Neural progenitor cell (in vitro differentiated cells): ENCODE measurements around the gene OR2Y1. TPM values are rescaled to one million over a fixed set of nuclear protein-coding genes. Genes with fewer than 3 reads are reported as not detected.
A peak's percentile ranks its signal among the peaks of the same experiment; 100 is the strongest.

Source experiments
- DNase-seq: peaks from one replicate; pipeline ENCODE4 v3.0.0-alpha.2; 2016; ENCODE audit warnings: low spot score
- H2AFZ ChIP-seq: fragments of 200-600 bp; sonication (generic); replicated peaks from 2 replicates; pipeline ENCODE4 v1.6.1; 2016; ENCODE audit warnings: antibody characterized with exemption
- H3F3A ChIP-seq: fragments of 200-600 bp; sonication (generic); 2 replicates; pipeline ENCODE4 v1.6.1; 2016; ENCODE audit warnings: antibody characterized with exemption, low read depth
- H3K27ac ChIP-seq: fragments of 200-600 bp; sonication (generic); 2 replicates; pipeline ENCODE4 v1.5.1; 2016; ENCODE audit warnings: mild to moderate bottlenecking
- H3K27me3 ChIP-seq: fragments of 200-600 bp; sonication (generic); 2 replicates; pipeline ENCODE4 v1.6.1; 2016; ENCODE audit warnings: mild to moderate bottlenecking, moderate library complexity
- H3K36me3 ChIP-seq: fragments of 200-600 bp; sonication (generic); 2 replicates; pipeline ENCODE4 v1.5.1; 2016
- H3K4me1 ChIP-seq: fragments of 200-600 bp; sonication (generic); 2 replicates; pipeline ENCODE4 v1.6.1; 2016; ENCODE audit warnings: mixed run types
- H3K4me2 ChIP-seq: fragments of 200-600 bp; sonication (generic); 2 replicates; pipeline ENCODE4 v1.6.1; 2016
- H3K4me3 ChIP-seq: fragments of 200-600 bp; sonication (generic); 2 replicates; pipeline ENCODE4 v1.5.1; 2016
- H3K79me2 ChIP-seq: fragments of 200-600 bp; sonication (generic); 2 replicates; pipeline ENCODE4 v1.6.1; 2016; ENCODE audit warnings: low read depth
- H3K9ac ChIP-seq: fragments of 200-600 bp; sonication (generic); 2 replicates; pipeline ENCODE4 v1.6.1; 2016
- H3K9me3 ChIP-seq: fragments of 200-600 bp; sonication (generic); 2 replicates; pipeline ENCODE4 v1.5.1; 2016; ENCODE audit warnings: low read depth
- H4K20me1 ChIP-seq: fragments of 200-600 bp; sonication (generic); 2 replicates; pipeline ENCODE4 v1.6.1; 2016; ENCODE audit warnings: low read depth
- H3K27ac Mint-ChIP-seq: 3 replicates; pipeline ENCODE4 v1.8.0; 2021; ENCODE audit warnings: mixed read lengths
- H3K27me3 Mint-ChIP-seq: 2 replicates; pipeline ENCODE4 v1.8.0; 2022; ENCODE audit warnings: low read depth, mild to moderate bottlenecking, inconsistent platforms, moderate library complexity, mixed read lengths; ENCODE audit not compliant: insufficient read depth
- H3K36me3 Mint-ChIP-seq: 3 replicates; pipeline ENCODE4 v1.8.0; 2021; ENCODE audit warnings: mixed read lengths
- H3K4me1 Mint-ChIP-seq: 3 replicates; pipeline ENCODE4 v1.8.0; 2021; ENCODE audit warnings: mixed read lengths
- H3K4me3 Mint-ChIP-seq: 3 replicates; pipeline ENCODE4 v1.8.0; 2021; ENCODE audit warnings: mild to moderate bottlenecking, moderate library complexity, mixed read lengths
- H3K9me3 Mint-ChIP-seq: 3 replicates; pipeline ENCODE4 v1.8.0; 2020; ENCODE audit warnings: mixed read lengths
- CTCF ChIP-seq: fragments of 200-600 bp; sonication (generic); IDR thresholded peaks from 2 replicates; pipeline ENCODE4 v1.5.1; 2017; ENCODE audit warnings: antibody characterized with exemption, mild to moderate bottlenecking
- EZH2 ChIP-seq: fragments of 200-600 bp; sonication (generic); IDR thresholded peaks from 2 replicates; pipeline ENCODE4 v1.6.1; 2017; ENCODE audit warnings: antibody characterized with exemption, mild to moderate bottlenecking, moderate library complexity
- EZH2phosphoT487 ChIP-seq: fragments of 200-600 bp; sonication (generic); IDR thresholded peaks from 2 replicates; pipeline ENCODE4 v1.6.1; 2017; ENCODE audit warnings: antibody characterized with exemption
- total RNA-seq: library from RNA; depleted of rRNA; stranded (reverse); fragments of >200 nt; gene quantifications from 2 replicates; pipeline ENCODE4 v1.2.3, GENCODE V29; 2015; ENCODE audit warnings: low replicate concordance

OR2Y1 gene
- total RNA-seq, 1 donor from 2014 or later = not detected

DNA sequence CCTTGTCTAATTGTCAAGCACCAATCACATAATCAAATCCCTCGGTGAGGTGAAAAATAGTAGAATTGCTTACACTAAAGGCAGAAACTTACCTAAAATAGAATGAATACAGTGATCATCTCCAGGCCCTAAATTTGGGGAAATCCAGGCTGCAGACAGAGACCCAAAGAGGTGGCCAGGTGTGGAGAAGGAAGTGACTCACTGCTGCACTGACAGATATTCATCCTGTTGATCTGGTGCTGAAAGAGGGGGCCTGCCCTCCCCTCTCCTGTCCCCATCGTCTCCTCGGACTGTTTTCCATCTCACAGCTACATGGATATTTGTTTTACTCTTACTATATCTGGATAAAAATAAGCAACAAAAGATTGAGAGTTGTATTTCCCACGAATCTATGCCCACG, 15.9 kb downstream of the OR2Y1 start:
- H3K4me2 ChIP-seq = no peak overlapping the region
- no peaks in the 10 kb centered on the region for H3K9me3 Mint-ChIP-seq
- DNase-seq = no peak
- no peak overlapping the region for H3K27ac ChIP-seq
- no peaks in the 10 kb centered on the region for H3K36me3 ChIP-seq
- no peak overlapping the region for H2AFZ ChIP-seq
- no peak overlapping the region for H3K9ac ChIP-seq
- H3K27ac Mint-ChIP-seq = peak overlapping the region; percentile 14
- H3K4me3 ChIP-seq = no peak overlapping the region
- no peaks in the 10 kb centered on the region for H3K27me3 ChIP-seq
- H4K20me1 ChIP-seq = no peaks in the 10 kb centered on the region
- H3K4me1 ChIP-seq = no peaks in the 10 kb centered on the region
- H3F3A ChIP-seq = peaks cover 6% of the 10 kb centered on the region
- no peaks in the 10 kb centered on the region for H3K9me3 ChIP-seq
- no peaks in the 10 kb centered on the region for H3K79me2 ChIP-seq
- H3K4me1 Mint-ChIP-seq = no peaks in the 10 kb centered on the region
- TF ChIP-seq CTCF (no peak), EZH2phosphoT487 (no peak), EZH2 (no peak)
- H3K27me3 Mint-ChIP-seq = no peaks in the 10 kb centered on the region
- H3K4me3 Mint-ChIP-seq = no peak overlapping the region
- H3K36me3 Mint-ChIP-seq = no peaks in the 10 kb centered on the region

- no peaks in the 10 kb centered on the region for H3K36me3 ChIP-seq
- Mint-ChIP-seq H3K27me3 (no peaks in the 10 kb centered on the region), H3K4me1 (no peaks in the 10 kb centered on the region), H3K36me3 (no peaks in the 10 kb centered on the region), H3K27ac (no peak overlapping the region), H3K4me3 (no peak overlapping the region), H3K9me3 (no peaks in the 10 kb centered on the region)
- H3K4me1 ChIP-seq = no peaks in the 10 kb centered on the region
- no peak overlapping the region for H3K4me3 ChIP-seq
- no peak overlapping the region for H3K4me2 ChIP-seq
- H2AFZ ChIP-seq = no peak overlapping the region
- TF ChIP-seq EZH2 (no peak), CTCF (no peak), EZH2phosphoT487 (no peak)
- H3K27ac ChIP-seq = no peak overlapping the region
- H4K20me1 ChIP-seq = no peaks in the 10 kb centered on the region
- H3F3A ChIP-seq = peaks cover 6% of the 10 kb centered on the region
- H3K9ac ChIP-seq = no peak overlapping the region
- H3K27me3 ChIP-seq = no peaks in the 10 kb centered on the region
- H3K9me3 ChIP-seq = no peaks in the 10 kb centered on the region
- no peaks in the 10 kb centered on the region for H3K79me2 ChIP-seq
- DNase-seq = no peak
Measured at GRCh38 chr5:180720486-180720885, 19.4 kb downstream of the OR2Y1 start.

GRCh38 chr5:180719781-180720180, 20.1 kb downstream of the OR2Y1 start:
- Histone ChIP-seq H3K27ac (no peak overlapping the region), H4K20me1 (no peaks in the 10 kb centered on the region), H3K9me3 (no peaks in the 10 kb centered on the region), H3K4me2 (no peak overlapping the region), H3F3A (peaks cover 6% of the 10 kb centered on the region), H2AFZ (no peak overlapping the region), H3K9ac (no peak overlapping the region), H3K79me2 (no peaks in the 10 kb centered on the region), H3K27me3 (no peaks in the 10 kb centered on the region), H3K4me3 (no peak overlapping the region), H3K36me3 (no peaks in the 10 kb centered on the region), H3K4me1 (no peaks in the 10 kb centered on the region)
- H3K4me1 Mint-ChIP-seq = no peaks in the 10 kb centered on the region
- no peaks in the 10 kb centered on the region for H3K27me3 Mint-ChIP-seq
- no peak for DNase-seq
- H3K36me3 Mint-ChIP-seq = no peaks in the 10 kb centered on the region
- no peak overlapping the region for H3K27ac Mint-ChIP-seq
- H3K4me3 Mint-ChIP-seq = no peak overlapping the region
- TF ChIP-seq EZH2phosphoT487 = no peak
- TF ChIP-seq CTCF = no peak
- no peak for TF ChIP-seq EZH2
- H3K9me3 Mint-ChIP-seq = no peaks in the 10 kb centered on the region
